GM21528 (cell line): ENCODE results near the gene RORC.
"Not testable (repeated sequence)": the region's sequence is repeated elsewhere in the genome, so short reads cannot be mapped to it uniquely, and the experiment has no call there.

Experiments used
- ATAC-seq: cut with Tn5 transposase; IDR thresholded peaks from one replicate; pipeline ENCODE4 v1.9.1; 2021; ENCODE audit warnings: mild to moderate bottlenecking, moderate library complexity; ENCODE audit not compliant: unreplicated experiment, low FRiP score

RORC gene

DNA sequence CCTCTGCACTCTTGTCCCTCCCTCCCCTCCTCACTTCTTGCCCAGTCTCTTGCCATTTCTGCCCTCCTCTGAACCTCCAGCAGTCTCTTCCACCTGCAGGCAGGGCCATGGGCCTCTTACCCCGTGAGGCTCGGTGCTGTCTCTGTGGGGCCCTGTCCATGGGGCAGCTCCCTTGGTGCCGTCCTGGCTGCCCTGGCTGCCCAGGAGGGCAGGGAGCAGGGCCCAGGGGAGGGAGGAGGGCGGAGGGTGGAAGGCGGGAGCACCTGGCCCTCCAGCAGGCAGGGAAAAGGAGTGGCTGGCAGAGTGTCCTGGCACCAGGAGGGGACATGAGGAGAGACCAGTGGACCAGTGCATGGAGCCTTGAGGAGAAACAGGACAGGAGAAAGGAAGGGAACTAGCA is at the start of gene RORC:
RORC (minus strand) TSS at position 198 of the 400 bp plus-strand sequence; CDS start at position 160, 38 bp downstream.
- ATAC-seq, result no peak

DNA sequence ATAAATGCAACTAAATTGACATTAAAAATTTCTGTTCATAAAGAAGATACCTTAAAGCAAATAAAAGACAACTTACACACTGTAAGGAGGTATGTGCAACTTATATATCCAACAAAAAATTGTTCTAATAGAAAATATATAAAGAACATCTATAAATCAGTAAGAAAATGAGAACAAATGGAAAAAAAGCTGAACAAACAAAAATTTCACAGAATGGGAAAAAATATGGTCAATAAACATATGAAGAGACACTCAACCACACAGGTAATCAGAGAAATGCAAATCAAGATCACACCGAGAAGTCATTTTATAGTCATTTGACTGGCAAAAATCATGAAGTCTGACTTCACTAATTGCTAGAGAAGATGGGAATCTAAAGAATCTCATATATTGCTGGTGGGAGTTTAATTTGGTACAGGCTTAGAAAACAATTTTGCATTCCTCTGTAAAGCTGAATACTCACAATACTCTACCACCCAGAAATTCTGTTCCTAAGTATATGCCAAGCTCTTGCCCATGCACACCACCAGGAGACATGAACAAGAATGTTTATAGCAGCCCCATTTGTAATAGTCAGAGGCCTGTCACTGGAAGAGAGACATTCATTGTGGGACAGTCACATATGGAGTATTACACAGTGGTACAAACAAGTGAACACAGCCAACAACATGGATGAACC is 44.0 kb upstream of the RORC start:
- no peak for ATAC-seq

DNA sequence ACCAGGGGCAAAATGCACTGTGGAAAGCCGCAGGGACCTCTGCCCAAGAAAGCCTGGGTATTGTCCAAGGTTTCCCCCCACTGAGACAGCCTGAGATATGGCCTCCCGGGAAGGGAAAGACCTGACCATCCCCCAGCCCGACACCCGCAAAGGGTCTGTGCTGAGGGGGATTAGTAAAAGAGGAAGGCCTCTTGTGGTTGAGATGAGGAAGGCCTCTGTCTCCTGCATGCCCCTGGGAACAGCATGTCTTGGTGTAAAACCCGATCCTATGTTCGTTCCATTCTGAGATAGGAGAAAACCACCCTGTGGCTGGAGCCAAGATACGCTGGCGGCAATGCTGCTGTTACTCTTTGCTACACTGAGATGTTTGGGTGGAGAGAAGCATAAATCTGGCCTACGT is 41.2 kb upstream of the RORC start:
- not testable (repeated sequence) for ATAC-seq

DNA sequence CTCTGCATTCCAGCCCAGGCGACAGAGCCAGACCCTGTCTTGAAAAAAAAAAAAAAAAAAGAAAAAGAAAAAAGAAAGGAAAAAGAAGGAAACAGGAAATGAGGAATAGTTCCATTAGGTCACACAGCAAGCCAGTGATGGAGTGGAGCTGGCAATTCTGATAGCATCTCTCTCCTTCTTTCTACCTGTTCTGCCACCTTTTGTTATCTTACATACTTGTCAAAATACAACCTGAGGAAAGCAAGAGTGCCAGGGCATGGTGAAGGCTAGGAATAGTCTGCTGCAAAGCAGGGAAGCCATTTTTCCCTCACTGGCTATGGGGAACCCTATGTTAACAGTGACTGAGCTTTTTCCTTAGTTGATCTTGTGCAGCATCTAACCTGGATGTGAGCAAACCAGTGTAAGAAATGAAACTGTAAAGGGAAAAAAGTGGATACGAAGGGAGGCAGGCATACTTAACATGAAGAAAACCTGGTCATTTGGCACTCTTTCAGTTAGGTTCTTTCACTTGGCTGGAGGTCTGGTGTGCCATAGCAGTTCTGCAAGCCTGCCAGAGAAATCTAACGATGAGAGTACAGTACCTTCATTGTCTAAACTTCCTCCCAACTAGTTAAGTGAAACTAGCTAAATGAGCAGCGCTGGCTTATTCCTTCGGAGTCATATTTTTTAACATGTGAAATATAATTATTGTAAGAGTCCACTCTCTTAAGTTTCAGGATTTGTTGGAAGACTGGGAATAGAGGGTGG is 39.9 kb upstream of the RORC start:
- no peak for ATAC-seq

DNA sequence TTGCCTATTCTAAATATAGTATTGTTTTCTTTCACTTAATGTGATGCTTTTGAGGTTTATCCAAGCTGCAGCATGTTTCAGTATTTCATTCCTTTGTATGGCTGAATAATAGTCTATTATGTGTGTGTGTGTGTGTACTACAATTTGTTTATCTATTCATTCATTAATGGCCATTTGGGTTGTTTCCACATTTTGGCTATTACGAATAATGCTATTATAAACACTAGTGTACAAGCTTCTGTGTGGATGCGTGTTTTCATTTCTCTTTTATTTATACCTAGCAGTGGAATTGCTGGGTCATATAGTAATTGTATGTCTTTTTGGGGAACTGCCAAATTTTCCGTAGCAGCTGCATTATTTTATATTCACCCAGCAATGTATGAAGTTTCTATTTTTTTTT is 36.9 kb upstream of the RORC start:
- ATAC-seq, result no peak

DNA sequence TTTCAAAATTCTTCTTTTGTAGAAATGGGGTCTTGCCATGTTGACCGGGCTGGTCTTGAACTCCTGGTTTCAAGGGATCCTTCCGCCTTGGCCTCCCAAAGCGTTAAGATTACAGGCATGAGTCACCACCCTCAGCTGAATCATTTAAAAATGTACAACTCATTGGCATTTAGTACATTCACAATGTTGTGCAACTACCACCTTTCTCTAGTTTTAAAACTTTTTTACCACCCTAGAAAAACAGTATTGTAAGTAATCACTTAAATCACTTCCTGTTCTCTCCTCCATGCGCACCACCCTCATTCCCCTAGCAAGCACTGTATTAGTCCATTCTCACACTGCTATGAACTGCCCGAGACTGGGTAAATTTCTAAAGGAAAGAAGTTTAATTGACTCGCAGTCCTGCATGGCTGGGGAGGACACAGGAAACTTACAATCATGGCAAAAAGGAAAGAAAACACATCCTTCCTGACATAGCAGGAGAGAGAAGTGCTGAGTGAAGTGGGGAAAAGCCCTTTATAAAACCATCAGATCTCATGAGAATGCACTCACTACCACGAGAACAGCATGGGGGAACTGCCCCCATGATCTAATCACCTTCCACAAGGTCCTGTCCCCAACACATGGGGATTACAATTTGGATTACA is 36.3 kb upstream of the RORC start:
- ATAC-seq, result no peak

DNA sequence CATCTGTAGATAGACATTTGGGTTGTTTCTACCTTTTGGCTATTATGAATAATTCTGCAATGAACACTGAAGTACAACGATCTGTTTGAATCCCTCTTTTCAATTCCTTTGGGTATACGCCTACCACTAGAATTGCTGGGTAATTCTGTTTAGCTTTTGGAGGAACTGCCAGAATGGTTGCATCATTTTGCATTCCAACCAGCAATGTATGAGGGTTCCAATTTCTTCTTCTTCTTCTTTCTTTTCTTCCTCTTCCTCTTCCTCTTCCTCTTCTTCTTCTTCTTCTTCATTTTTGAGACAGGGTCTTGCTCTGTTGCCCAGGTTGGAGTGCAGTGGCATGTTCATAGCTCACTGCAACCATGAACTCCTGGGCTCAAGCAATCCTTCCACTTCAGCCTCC is 35.7 kb upstream of the RORC start:
- no peak for ATAC-seq

DNA sequence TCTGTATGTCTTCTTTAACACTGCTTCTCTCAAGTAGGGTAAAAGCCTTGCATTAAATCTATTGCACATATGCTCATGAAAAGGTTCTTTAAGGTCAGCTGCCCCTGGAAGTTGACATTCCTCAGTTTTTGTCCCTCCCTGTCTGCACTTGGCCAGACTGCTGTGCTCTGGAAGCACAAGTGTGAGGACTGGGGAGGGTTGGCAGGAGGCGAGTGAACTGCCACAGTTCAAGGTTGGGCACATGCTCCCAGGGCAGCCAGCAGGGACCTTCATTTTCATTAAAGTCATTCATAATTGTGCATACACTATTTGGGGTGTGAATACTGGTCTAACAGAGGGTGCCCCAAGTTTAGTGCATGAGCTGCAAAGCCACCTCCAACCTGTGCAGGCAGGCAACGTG is 32.8 kb upstream of the RORC start:
- ATAC-seq, result no peak

DNA sequence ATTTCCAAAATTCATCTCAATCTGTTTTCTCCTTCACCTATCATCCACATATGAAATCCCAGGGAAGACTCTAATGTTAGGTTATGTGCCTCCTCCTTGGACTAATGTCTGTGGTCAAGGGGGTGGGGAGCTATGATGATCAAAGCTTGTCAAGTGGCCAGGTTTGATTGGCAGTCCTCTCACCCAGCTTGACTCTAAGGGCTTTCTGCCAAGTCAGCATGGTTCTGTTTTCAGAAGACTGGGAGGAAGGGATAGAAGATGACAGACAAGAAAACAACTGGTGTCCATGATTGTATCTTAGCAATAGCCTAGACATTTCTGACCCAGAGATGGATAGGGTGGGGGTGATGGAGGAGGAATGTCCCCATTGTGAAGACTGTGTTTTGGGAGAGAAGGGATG is 31.0 kb upstream of the RORC start:
- ATAC-seq, result no peak

DNA sequence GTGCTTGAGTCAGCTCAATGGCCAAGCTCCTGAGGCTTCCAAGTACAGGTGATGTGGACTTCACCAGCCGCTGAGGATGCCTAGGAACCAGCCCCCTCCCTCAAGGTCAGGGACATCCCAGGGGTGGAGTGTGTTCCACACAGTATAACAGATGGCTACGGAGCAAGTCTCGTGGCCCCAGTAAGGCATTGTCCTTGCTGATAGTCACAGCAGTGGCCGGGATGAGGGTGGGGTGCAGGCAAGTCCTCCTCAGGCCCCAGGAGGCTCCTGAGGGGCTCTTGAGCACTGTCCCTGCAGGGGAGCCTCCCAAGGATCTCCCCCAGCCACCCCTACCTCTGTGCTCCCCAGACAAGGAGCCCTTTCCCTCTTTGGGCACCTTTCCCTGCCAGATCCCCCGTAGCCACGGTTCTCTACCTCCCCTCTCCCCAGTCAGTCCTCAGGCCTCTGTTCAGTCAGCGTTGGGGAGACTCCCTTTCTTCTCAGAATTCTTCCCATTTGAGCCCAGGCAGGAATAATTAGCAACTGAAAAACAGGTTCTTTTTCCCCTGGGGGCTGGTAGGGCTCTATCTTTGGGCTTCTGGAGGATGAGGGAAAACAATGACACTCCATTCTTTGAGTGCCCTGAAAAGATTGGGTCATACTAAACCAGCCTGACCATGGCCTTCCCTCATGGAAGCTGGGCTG is 29.0 kb upstream of the RORC start:
- no peak for ATAC-seq

DNA sequence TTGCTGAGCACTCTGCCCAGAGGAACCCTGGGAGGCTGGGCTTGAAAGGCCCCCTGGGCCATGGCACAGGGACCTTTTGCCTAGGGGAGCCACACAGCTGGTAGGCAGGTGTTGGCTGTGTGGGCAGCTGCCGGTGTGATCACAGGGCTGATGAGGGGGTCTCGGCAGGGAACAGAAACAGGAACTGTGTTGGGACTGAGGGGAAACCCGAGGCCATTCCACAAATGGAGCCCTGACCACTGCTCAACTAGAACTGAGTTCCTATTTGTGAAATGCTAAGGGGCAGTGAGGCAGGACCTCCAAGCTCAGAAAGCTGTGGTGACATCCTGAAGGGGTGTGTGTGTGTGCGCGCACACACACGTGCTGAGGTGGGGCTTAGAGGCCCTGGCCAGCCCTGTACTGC is 28.3 kb upstream of the RORC start:
- no peak for ATAC-seq

DNA sequence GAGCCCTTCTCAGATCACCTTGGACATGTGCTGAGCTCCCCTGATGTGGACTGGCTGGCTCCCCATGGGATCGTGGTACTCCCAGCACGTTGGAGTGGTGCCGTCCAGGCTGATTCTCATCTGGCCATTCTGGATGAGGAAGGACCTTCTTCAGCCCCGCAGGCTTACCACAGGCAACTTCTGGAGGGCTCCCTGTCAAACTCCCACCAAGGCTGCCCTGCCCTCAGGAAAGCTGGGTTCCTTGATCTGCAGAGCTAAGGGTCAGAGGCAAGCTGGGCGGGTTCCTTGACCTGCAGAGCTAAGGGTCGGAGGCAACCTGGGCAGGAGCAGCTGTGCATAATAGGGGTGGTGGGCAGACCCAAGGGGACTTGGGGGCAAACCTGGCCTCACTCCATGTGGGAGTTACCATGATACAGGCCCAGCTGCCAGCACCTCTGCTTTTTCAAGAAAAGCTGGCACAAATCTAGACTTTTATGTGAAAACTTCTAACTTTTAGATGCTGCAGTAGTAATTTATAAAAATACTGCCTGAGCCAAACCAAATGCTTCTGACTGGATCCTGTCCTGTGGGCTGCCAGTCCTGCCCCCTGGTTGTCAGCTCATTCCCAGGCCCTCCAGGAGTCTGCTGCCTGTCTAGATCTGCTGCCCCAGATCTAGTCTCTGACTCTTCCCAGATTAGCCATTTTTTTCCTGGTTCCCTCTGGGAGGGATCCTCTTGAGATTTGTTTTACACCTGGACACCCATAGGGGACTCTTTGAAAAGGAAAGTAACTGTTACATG is 27.5 kb upstream of the RORC start:
- no peak for ATAC-seq

DNA sequence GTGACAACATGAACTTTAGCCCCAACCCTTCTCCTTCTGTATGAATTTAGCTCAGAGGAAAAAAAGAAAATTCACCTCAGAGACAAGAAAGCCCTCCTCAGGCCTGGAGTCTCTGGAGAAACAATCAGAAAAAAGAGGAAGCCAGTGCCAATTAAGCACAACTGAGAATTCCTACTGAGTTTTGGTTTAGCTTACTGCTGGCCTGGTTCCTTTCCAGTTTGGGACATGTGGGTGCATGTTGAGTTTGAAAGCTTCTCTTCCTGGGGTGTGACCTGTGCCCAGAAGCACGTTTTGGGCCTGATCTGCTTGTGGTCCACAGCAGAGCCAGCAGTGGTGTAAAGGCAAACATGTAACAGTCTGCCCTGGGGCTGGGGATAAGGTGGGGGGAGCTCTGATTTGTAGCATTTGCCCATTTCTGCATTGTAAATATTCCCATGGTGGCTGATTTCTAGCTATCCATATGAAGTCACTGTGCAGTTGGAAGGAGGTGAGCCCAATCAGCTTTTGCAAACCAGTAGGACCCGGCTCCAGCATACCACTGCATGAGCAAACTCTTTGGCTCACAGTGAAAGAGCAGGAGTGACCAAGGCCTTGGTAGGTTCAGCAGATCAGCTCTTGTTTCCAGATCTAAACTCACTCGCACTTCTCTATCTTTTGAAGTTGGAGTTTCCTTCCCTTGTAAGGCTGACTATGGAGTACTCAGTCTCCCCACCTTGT is 26.6 kb upstream of the RORC start:
- no peak for ATAC-seq

DNA sequence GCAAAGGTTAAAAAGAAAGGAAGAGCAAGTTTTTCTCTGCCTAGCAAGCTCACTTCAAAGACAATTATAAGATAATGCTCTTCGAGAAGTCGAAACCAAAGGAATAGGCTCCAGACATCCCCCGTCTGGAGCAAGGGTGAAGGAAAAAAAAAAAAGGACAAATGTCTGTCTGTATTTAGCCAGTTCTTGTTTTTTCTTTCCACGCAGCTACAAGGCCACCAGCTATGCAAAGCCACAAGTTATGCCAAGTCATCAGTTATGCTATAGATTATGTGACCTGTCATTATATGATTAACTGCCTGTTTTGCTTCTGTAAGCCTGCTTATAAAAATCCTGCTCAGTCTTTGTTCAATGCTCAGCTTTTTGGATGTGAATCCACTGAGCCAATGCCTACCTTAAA is 24.3 kb upstream of the RORC start:
- no peak for ATAC-seq

DNA sequence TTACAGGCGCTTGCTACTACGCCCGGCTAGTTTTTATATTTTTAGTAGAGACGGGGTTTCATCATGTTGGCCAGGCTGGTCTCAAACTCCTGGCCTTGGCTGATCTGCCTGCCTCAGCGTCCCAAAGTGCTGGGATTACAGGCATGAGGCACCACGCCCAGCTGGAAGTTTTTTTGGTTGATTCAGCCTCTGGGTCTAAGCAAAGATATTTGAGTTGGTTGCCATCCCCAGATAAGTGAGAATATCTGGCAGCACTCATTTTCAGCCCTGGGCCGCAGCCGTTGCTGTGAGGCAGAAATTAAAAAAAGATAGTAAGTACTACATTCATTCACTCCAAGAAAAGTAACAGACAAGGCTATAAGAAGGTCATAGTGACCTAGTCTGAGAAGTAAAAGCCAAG is 23.9 kb upstream of the RORC start:
- ATAC-seq, result not testable (repeated sequence)

DNA sequence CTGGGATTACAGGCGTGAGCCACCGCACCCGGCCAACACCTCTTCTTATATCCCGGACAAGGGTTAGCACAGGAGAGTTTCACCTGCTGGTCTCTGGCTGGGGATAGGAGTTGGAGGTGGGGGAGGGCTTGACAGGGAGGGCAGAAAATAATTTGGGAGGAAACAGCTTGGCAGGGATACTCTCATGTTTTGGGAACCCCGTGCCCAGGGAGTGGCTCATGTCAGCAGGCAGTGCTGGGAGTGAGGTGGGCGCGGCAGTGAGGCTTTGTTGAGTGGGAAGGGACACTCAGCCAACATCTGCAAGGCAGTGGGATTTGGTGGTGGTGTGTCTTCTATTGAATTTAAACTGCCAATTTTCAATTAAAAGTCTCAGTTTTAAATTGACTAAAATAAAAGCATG is 23.1 kb upstream of the RORC start:
- no peak for ATAC-seq

DNA sequence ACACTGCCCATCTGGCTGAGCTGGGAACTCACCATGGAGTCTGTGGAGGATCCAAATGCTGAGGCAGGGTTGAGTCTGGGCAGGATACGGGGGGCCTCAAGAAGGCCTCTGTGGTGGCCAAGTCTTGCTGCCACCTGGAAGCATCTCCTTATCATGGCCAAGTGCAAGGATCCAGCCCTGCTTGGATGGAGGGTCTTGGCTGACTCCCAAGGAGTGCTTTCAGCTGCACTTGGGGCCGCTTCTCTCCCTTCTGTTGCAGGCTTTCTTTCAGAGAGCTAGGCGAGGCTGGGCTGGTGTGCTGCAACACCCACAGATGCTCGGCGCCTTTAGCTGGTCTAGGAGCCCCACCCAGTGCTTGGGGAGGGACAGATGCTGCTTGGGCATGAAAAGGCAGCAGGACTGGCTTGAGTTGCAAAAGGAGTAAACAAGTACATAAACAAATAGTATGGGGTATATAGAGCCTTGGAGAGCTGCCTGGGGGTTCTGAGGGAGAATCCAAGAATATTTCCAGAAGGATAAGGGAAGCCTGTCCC is 21.9 kb upstream of the RORC start, which contains the start of gene THEM5:
THEM5 (minus strand) TSS at position 302 of the 533 bp plus-strand sequence; CDS start at position 155, 147 bp downstream.
- ATAC-seq, result no peak

DNA sequence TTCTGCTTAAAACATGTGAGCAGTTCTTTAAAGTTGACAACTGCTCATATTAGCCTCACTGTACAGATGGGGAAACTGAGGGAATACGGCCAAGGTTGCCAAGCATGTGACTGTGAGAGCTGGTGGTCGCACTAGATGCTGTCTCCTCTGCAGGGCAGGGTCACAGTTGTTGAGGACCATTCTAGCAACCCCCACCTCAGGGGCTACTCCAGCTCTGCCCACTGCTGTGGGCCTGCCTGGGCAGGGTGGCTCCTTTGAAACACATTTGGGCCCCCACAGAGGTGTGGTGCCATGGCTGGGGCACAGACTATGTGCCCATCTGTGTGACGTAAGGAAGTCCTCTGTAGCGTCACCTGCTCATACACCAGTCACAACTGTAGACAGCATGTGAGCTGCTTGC is 21.1 kb upstream of the RORC start:
- ATAC-seq, result no peak

DNA sequence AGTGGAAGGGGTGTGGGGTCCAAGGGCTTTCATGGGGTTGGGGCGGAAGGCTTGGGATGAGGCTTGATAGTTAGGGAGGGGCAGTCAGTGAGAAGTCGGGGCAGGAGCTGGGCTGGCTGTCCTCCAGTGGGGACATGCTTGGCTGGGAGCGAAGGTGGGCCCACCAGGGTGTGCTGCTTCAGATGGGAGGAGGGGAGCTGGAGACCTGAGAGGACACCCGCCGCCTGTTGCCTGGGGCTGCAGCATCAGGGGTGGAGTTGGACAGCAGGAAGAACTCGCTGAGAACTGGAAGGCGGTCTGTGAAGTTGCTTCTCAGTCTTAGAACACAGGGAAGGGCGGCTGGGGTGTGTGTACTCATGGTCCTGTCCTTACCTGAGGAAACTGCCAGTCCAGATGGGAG is 20.3 kb upstream of the RORC start:
- ATAC-seq, result no peak
